ENCODE results near the gene INPP1. TPM values are rescaled to one million over a fixed set of nuclear protein-coding genes. Genes with fewer than 3 reads are reported as not detected.

INPP1 gene
- total RNA-seq, 1 donor from 2014 or later: 15.4 TPM

DNA sequence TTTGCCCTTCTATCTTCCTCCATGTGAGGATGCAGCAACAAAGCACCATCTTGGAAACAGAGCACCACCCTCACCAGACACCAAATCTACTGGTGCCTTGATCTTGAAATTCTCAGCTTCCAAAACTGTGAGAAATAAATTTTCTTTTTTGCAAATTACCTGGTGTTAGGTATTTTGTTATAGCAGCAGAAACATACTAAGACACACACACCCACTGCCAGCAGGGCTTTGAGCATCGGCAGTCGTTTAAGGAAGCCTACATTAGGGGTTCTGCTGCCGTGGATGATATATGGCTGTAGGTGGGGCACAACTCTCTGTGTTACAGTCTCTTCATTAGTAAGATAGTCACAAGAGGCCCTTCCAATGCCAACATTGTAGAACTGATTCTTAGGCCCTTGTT, 44.0 kb downstream of the INPP1 start:
- TF ChIP-seq, protein P1, sequence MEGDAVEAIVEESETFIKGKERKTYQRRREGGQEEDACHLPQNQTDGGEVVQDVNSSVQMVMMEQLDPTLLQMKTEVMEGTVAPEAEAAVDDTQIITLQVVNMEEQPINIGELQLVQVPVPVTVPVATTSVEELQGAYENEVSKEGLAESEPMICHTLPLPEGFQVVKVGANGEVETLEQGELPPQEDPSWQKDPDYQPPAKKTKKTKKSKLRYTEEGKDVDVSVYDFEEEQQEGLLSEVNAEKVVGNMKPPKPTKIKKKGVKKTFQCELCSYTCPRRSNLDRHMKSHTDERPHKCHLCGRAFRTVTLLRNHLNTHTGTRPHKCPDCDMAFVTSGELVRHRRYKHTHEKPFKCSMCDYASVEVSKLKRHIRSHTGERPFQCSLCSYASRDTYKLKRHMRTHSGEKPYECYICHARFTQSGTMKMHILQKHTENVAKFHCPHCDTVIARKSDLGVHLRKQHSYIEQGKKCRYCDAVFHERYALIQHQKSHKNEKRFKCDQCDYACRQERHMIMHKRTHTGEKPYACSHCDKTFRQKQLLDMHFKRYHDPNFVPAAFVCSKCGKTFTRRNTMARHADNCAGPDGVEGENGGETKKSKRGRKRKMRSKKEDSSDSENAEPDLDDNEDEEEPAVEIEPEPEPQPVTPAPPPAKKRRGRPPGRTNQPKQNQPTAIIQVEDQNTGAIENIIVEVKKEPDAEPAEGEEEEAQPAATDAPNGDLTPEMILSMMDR (IDR thresholded peaks at IDR 0.05; ENCODE audit: unreplicated experiment): no peak
- Mint-ChIP-seq H3K27ac (no peak overlapping the region), H3K27me3 (no peaks in the 10 kb centered on the region), H3K4me1 (ENCODE audit: low read depth) (no peaks in the 10 kb centered on the region), H3K36me3 (ENCODE audit: insufficient read depth) (no peaks in the 10 kb centered on the region), H3K9me3 (ENCODE audit: low read depth) (no peaks in the 10 kb centered on the region), H3K4me3 (ENCODE audit: low read depth) (no peak overlapping the region)
- no peak for DNase-seq (ENCODE audit: low spot score, unreplicated experiment)

- TF ChIP-seq, protein P1 (IDR thresholded peaks at IDR 0.05; ENCODE audit: unreplicated experiment): no peak
- Mint-ChIP-seq H3K4me3 (ENCODE audit: low read depth) (no peak overlapping the region), H3K27me3 (peaks cover 3% of the 10 kb centered on the region), H3K27ac (no peak overlapping the region), H3K4me1 (ENCODE audit: low read depth) (no peaks in the 10 kb centered on the region), H3K36me3 (ENCODE audit: insufficient read depth) (no peaks in the 10 kb centered on the region), H3K9me3 (ENCODE audit: low read depth) (no peaks in the 10 kb centered on the region)
- no peak for DNase-seq (ENCODE audit: low spot score, unreplicated experiment)
Measured at GRCh38 chr2:190396271-190396670, 52.9 kb downstream of the INPP1 start.

DNA sequence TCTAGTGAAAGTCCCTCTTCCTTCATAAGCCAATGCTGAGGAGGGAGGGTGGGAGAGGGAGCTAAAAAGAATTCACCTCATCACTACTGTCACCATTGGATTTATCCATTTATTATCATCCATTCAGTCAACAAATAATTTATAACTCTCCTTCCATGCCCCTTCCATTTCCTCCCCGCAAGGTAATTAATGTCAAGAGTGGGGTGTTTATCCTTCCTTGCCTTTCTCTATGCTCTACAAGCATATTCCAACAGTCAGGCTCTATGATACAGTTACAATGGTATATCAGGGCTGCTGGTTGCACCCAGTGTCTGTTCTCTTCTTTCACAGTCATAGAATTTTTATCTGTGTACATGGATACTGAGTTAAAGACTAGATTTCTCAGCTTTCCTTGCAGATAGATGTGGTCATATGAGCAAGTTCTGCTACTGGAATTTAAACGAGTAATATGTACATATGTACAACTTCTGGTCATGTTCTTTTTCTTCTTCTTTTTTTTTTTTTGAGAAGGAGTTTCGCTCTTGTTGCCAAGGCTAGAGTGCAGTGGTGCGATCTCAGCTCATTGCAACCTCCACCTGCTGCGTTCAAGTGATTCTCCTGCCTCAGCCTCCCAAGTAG, 59.7 kb downstream of the INPP1 start:
- DNase-seq (ENCODE audit: low spot score, unreplicated experiment): no peak
- Mint-ChIP-seq H3K27ac (no peak overlapping the region), H3K4me3 (ENCODE audit: low read depth) (no peak overlapping the region), H3K9me3 (ENCODE audit: low read depth) (no peaks in the 10 kb centered on the region), H3K36me3 (ENCODE audit: insufficient read depth) (no peaks in the 10 kb centered on the region), H3K4me1 (ENCODE audit: low read depth) (no peaks in the 10 kb centered on the region), H3K27me3 (peaks cover 8% of the 10 kb centered on the region)
- TF ChIP-seq, protein P1 (IDR thresholded peaks at IDR 0.05; ENCODE audit: unreplicated experiment): no peak

DNA sequence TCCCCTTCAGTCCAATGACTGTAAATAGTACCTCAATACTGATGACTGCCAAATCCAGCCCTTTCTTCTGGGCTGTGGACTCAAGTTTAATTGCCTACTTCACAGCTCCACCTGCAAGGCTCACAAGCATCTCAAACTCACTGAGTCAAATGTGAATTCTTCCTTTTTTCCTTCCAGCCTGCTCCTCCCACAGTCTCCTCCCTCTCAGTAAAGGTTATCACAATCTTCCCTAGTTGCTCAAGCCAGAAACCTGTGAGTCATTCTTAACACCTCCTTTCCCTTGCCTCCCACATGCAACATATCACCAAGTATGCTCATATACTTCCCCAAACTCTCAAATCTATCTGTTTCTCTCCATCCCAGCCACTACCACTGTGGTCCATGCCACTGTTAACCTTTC, 61.1 kb downstream of the INPP1 start:
- no peaks in the 10 kb centered on the region for H3K9me3 Mint-ChIP-seq (ENCODE audit: low read depth)
- no peak overlapping the region for H3K4me3 Mint-ChIP-seq (ENCODE audit: low read depth)
- DNase-seq (ENCODE audit: low spot score, unreplicated experiment): no peak
- H3K27ac Mint-ChIP-seq: no peak overlapping the region
- peaks cover 11% of the 10 kb centered on the region for H3K27me3 Mint-ChIP-seq
- TF ChIP-seq, protein P1 (IDR thresholded peaks at IDR 0.05; ENCODE audit: unreplicated experiment): no peak
- no peaks in the 10 kb centered on the region for H3K4me1 Mint-ChIP-seq (ENCODE audit: low read depth)
- H3K36me3 Mint-ChIP-seq (ENCODE audit: insufficient read depth): no peaks in the 10 kb centered on the region

DNA sequence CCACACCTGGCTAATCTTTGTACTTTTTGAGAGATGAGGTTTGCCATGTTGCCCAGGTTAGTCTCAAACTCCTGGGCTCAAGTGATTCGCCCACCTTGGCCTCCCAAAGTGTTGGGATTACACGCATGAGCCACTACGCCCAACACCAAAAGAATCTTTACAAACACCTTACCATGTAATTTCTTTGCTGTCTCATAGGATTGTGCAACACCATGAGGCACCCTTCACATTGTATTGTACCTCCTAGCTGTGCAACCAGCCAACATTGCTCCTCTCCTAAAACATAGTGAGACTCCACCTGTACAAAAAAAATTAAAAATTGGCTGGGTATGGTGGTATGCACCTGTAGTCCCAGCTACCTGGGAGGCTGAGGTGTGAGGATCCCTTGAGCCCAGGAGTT, 61.7 kb downstream of the INPP1 start:
- Mint-ChIP-seq H3K4me1 (ENCODE audit: low read depth) (no peaks in the 10 kb centered on the region), H3K36me3 (ENCODE audit: insufficient read depth) (no peaks in the 10 kb centered on the region), H3K27ac (no peak overlapping the region), H3K4me3 (ENCODE audit: low read depth) (no peak overlapping the region), H3K9me3 (ENCODE audit: low read depth) (no peaks in the 10 kb centered on the region), H3K27me3 (peaks cover 16% of the 10 kb centered on the region)
- TF ChIP-seq, protein P1 (IDR thresholded peaks at IDR 0.05; ENCODE audit: unreplicated experiment): no peak
- no peak for DNase-seq (ENCODE audit: low spot score, unreplicated experiment)

Data from progenitor cell of endocrine pancreas (in vitro differentiated cells).